Breast epithelium (tissue), 4 donors: Measurements from ENCODE around the gene DUSP7. TPM values are rescaled to one million over a fixed set of nuclear protein-coding genes. Genes with fewer than 3 reads are reported as not detected.

ENCODE experiments used
- DNase-seq, 2 donors: peaks; one replicate each; pipeline ENCODE4 v3.0.0-alpha.2; 2019; ENCODE audit warnings: low spot score in 2 of 2
- H3K27ac ChIP-seq, 2 donors: fragments of 200-600 bp; sonication (generic) in 1 of 2; one replicate each; pipeline ENCODE4 v1.5.1; 2016 to 2019; ENCODE audit warnings: mild to moderate bottlenecking in 1 of 2
- H3K27me3 ChIP-seq, 2 donors: fragments of 200-600 bp; sonication (generic) in 1 of 2; one replicate each; pipeline versions ENCODE4 v1.5.1 to v1.6.0; 2017 to 2019; ENCODE audit warnings: control low read depth in 1 of 2, mild to moderate bottlenecking in 1 of 2
- H3K36me3 ChIP-seq: fragments of 200-600 bp; one replicate; pipeline ENCODE4 v1.5.1; 2019
- H3K4me1 ChIP-seq, 2 donors: fragments of 200-600 bp; sonication (generic); one replicate each; pipeline ENCODE4 v1.5.1; 2016 to 2019; ENCODE audit warnings: control low read depth in 1 of 2
- H3K4me3 ChIP-seq, 3 donors: fragments of 200-600 bp; sonication (generic); 1 replicate in 2 of 3; 2 replicates in 1 of 3; pipeline ENCODE4 v1.5.1; 2016 to 2019; ENCODE audit warnings: mild to moderate bottlenecking in 3 of 3, moderate library complexity in 2 of 3
- H3K9me3 ChIP-seq, 2 donors: fragments of 200-600 bp; sonication (generic) in 1 of 2; one replicate each; pipeline ENCODE4 v1.5.1; 2016 to 2019; ENCODE audit warnings: control low read depth in 1 of 2
- CTCF ChIP-seq, 3 donors: fragments of 450-650 bp; IDR thresholded peaks; one replicate each; pipeline ENCODE4 v1.5.1; 2016 to 2017; ENCODE audit warnings: antibody characterized with exemption in 3 of 3, mild to moderate bottlenecking in 3 of 3, moderate library complexity in 3 of 3
- POLR2A ChIP-seq: fragments of 450-650 bp; IDR thresholded peaks from one replicate; pipeline ENCODE4 v1.6.1; 2016; ENCODE audit warnings: antibody characterized with exemption, mild to moderate bottlenecking, moderate library complexity
- POLR2AphosphoS5 ChIP-seq, 3 donors: sonication (generic); formaldehyde crosslinking; IDR thresholded peaks; one replicate each; pipeline ENCODE4 v1.6.1; 2017; ENCODE audit warnings: antibody characterized with exemption in 3 of 3
- intact Hi-C: fragments of 100-400 bp; cut with DNase I; formaldehyde crosslinking; loops from one replicate; pipeline ENCODE4 v1.15.1; 2023; ENCODE audit warnings: low total_unique reads
- total RNA-seq, 3 donors: library from RNA; depleted of rRNA; stranded (reverse); fragments of >200 nt; gene quantifications; one replicate each; pipeline ENCODE4 v1.1.0, GENCODE V29; 2016

DUSP7 gene
- total RNA-seq, 3 donors from 2014 or later: 7.0 to 11.1 (median 8.6) TPM

DNA sequence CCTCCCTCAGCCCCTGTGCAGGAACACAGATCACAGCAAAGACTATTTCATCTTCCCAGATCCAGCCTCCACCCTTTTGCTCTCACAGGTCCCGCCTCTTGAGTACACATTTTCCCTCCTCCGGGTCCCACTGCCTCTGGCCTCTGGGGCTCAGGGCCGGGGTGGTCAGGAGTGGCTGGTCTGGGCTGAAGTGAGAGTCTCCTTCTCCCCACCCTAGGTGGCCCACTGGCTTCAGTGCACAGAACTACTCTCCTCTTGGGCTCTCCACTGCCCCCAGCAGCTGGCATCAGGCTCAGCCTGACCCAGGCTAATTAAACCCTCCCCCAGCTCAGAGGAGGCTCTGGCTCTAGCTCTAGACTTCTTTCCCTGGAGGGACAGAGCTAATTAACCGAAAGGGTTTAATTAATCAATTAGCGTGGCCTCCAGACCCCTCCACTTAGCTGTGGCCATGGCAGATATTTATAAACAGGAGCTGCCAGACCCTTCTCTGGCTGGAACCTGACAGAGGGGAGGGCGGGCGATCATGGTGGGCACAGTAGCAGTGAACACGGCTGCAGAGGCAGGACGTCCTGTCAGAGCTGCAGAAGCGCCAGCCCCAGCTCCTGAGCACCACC lies 15.1 kb downstream of the DUSP7 start:
- H3K4me1 ChIP-seq: peaks cover 5 to 12% of the 10 kb centered on the region in 2 donors
- H3K27me3 ChIP-seq: no peaks in the 10 kb centered on the region
- H3K4me3 ChIP-seq: no peak overlapping the region
- peak overlapping the region; percentile 91 to 93 for H3K27ac ChIP-seq
- TF ChIP-seq POLR2AphosphoS5 (IDR thresholded peaks at IDR 0.05): no peak
- TF ChIP-seq POLR2A: no peak
- TF ChIP-seq CTCF (IDR thresholded peaks at IDR 0.05): no peak
- no peak for DNase-seq
- intact Hi-C loops: no loop called here
- H3K36me3 ChIP-seq: no peaks in the 10 kb centered on the region
- H3K9me3 ChIP-seq: no peaks in the 10 kb centered on the region

GRCh38 chr3:52040600-52040999 lies 15.8 kb downstream of the DUSP7 start:
- Histone ChIP-seq H3K9me3 (no peaks in the 10 kb centered on the region), H3K27me3 (no peaks in the 10 kb centered on the region), H3K4me1 (peaks cover 5 to 12% of the 10 kb centered on the region in 2 donors), H3K27ac (peak overlapping the region; percentile 91 to 93), H3K36me3 (no peaks in the 10 kb centered on the region), H3K4me3 (peak overlapping the region in 1 of 3 donors; percentile 29)
- intact Hi-C loops: no loop called here
- no peak for TF ChIP-seq POLR2A
- no peak for TF ChIP-seq CTCF (IDR thresholded peaks at IDR 0.05)
- no peak for TF ChIP-seq POLR2AphosphoS5 (IDR thresholded peaks at IDR 0.05)
- no peak for DNase-seq

DNA sequence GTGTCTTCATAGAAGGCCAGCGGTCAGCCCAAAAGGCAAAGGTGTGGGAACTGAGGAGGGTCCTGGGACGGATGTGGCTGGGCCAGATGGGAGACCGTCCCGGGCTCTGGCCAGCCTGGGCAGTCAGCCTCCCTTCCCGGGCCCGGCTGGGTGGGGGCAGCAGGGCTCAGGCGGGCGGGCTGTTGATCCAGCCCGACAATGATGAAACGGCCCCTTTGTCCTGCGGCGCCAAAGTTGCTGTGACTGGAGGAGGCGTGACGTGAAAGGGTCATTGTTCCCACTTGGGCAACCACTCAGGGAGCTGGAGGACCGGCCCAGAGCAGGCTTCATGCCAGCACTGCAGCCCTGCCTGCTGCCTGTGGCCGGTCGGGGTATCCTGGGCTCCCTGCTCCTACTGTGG lies 16.5 kb downstream of the DUSP7 start:
- H3K36me3 ChIP-seq: no peaks in the 10 kb centered on the region
- H3K9me3 ChIP-seq: no peaks in the 10 kb centered on the region
- peak; percentile 81 to 95 for DNase-seq
- intact Hi-C loops: no loop called here
- H3K27me3 ChIP-seq: no peaks in the 10 kb centered on the region
- TF ChIP-seq POLR2AphosphoS5 (IDR thresholded peaks at IDR 0.05) (peak in 2 of 3 donors; percentile 37 to 55), CTCF (IDR thresholded peaks at IDR 0.05) (no peak)
- peak overlapping the region in 1 of 3 donors; percentile 29 for H3K4me3 ChIP-seq
- peaks cover 5 to 12% of the 10 kb centered on the region in 2 donors for H3K4me1 ChIP-seq
- H3K27ac ChIP-seq: peak overlapping the region; percentile 91 to 93

GRCh38 chr3:52039426-52039825 lies 16.9 kb downstream of the DUSP7 start:
- H3K27ac ChIP-seq: peak overlapping the region; percentile 91 to 93
- DNase-seq: peak in 1 of 2 donors; percentile 44
- intact Hi-C loops: no loop called here
- no peaks in the 10 kb centered on the region for H3K27me3 ChIP-seq
- H3K4me3 ChIP-seq: peak overlapping the region in 1 of 3 donors; percentile 29
- no peaks in the 10 kb centered on the region for H3K36me3 ChIP-seq
- H3K4me1 ChIP-seq: peaks cover 5 to 12% of the 10 kb centered on the region in 2 donors
- H3K9me3 ChIP-seq: no peaks in the 10 kb centered on the region
- no peak for TF ChIP-seq CTCF (IDR thresholded peaks at IDR 0.05)
- TF ChIP-seq POLR2A: no peak
- TF ChIP-seq POLR2AphosphoS5 (IDR thresholded peaks at IDR 0.05): no peak

DNA sequence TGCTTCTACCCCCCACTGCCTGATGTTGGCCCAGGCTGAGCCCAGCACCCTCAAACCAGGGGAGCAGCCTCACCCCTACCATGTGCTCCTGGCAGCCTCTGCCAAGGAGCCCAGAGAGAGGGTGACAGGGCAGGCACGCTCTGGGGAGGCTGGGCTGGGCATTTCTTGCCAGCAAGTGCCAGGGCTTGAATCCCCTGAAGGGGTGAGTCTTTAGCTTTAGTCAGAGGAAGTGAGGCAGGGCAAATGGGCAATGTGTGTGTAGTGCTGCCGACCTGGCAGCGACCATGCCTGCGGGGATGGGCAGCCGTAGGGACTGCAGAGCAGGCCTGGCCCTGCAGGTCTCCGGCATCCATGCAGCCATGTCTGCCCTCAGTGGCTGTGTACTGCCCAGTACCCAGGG lies 18.1 kb downstream of the DUSP7 start:
- peak overlapping the region; percentile 91 to 93 for H3K27ac ChIP-seq
- no peak for DNase-seq
- peaks cover 5 to 12% of the 10 kb centered on the region in 2 donors for H3K4me1 ChIP-seq
- no peaks in the 10 kb centered on the region for H3K9me3 ChIP-seq
- H3K36me3 ChIP-seq: no peaks in the 10 kb centered on the region
- intact Hi-C loops: no loop called here
- no peak overlapping the region for H3K4me3 ChIP-seq
- no peaks in the 10 kb centered on the region for H3K27me3 ChIP-seq
- TF ChIP-seq POLR2A (no peak), POLR2AphosphoS5 (IDR thresholded peaks at IDR 0.05) (no peak), CTCF (IDR thresholded peaks at IDR 0.05) (no peak)
